GM13977 (cell line): ENCODE results near the gene ENDOU.

Experiments used
- DNase-seq: peaks from one replicate; pipeline ENCODE4 v3.0.0; 2012; ENCODE audit warnings: low spot score
- CTCF ChIP-seq: IDR thresholded peaks from 2 replicates; pipeline ENCODE4 v1.5.1; 2012; ENCODE audit warnings: mild to moderate bottlenecking, control low read depth; ENCODE audit not compliant: insufficient read depth; ENCODE audit errors: extremely low read depth, missing control alignments
- in situ Hi-C: fragments of 300-500 bp; cut with MboI; formaldehyde crosslinking; loops from one replicate; pipeline ENCODE4 v1.12.0; 2022; ENCODE audit warnings: low sequenced_read_pairs, low pct_unique_long_range_greater_than_20kb, mixed read lengths, inconsistent platforms; ENCODE audit not compliant: unreplicated experiment

The ENDOU gene

GRCh38 chr12:47704719-47705118 lies 20.6 kb downstream of the ENDOU start:
- in situ Hi-C loops: no loop called here
- TF ChIP-seq CTCF: no peak
- DNase-seq: no peak

DNA sequence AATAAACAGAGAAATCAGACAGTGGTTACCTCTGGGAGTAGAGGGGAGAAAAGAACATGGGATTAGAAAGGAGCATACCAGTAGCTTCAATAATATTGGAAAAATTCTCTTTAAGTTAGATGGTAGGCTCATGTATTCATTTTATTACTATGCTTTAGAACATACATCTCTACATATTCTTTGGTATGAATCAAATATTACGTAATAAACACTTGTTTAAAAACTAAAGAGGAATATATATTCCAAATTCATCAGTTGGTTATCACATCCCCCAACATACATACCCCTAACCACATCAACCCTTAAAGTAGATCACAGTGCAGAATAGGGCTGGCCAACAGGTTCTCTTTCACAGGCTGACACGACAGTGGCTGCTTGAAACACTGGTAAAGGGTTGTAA lies 25.0 kb downstream of the ENDOU start:
- DNase-seq: no peak
- in situ Hi-C loops: no loop called here
- no peak for TF ChIP-seq CTCF

DNA sequence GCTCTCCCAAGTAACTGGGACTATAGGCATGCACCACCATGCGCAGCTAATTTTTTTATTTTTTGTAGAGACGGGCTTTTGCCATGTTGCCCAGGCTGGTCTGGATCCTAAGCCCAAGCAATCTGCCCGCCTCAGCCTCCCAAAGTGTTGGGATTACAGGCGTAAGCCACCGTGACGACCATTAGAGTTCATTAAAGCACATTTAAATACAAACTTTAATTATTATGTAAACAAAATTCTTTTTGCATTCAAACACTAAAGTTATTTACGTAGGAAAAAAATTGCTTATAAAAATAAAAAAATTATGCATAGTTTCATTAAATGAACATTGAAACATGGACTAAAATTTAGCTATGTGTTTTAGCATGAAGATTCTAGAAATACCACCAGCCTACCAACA lies 26.7 kb downstream of the ENDOU start:
- no peak for TF ChIP-seq CTCF
- DNase-seq: no peak
- in situ Hi-C loops: no loop called here

DNA sequence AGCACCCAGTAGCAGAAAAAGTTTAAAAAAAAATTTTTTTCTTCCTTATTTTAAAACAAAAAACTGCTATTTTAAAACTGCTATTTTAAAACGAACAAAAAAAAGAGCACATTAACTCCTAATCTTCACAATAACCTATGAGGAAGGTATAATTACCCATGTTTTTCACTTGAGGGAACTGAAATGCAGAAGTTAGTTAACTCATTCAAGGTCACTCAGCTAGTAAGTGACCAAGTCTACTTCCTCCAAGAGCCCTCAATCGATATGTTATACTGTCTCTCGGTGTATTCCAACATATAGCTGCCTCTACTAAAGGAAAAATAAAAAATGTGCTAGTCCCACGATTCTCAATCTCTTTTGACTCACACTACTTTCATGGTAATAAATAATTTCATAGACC lies 27.2 kb downstream of the ENDOU start:
- no peak for DNase-seq
- in situ Hi-C loops: no loop called here

GRCh38 chr12:47689215-47689614 lies 36.1 kb downstream of the ENDOU start:
- no peak for TF ChIP-seq CTCF
- DNase-seq: no peak
- in situ Hi-C loops: no loop called here

More for the DNA sequence above, 27.2 kb downstream of the ENDOU start:
- no peak for TF ChIP-seq CTCF

GRCh38 chr12:47687636-47688035 lies 37.7 kb downstream of the ENDOU start:
- in situ Hi-C loops: no loop called here
- no peak for DNase-seq
- no peak for TF ChIP-seq CTCF
